Measurements from ENCODE around the gene CHMP3.

- TF ChIP-seq RAD21 (IDR thresholded peaks at IDR 0.05; ENCODE audit: low read length) (no peak), CTCF (IDR thresholded peaks at IDR 0.05) (no peak), PBX3 (IDR thresholded peaks at IDR 0.05) (no peak), USF2 (IDR thresholded peaks at IDR 0.05; ENCODE audit: borderline replicate concordance, low read depth, low read length) (no peak)
These were observed 73.7 kb downstream of the CHMP3 start for GRCh38 chr2:86489542-86489941.
